Lung (tissue), 12 donors: ENCODE results near the gene GLIS1. TPM values are rescaled to one million over a fixed set of nuclear protein-coding genes. Genes with fewer than 3 reads are reported as not detected.

Experiments used
- ATAC-seq: fragments of 200-7000 bp; cut with Tn5 transposase; one replicate; pipeline ENCODE4 v1.9.1; 2020; ENCODE audit warnings: moderate number of reproducible peaks; ENCODE audit not compliant: insufficient read depth, low FRiP score
- DNase-seq, 3 donors: peaks; one replicate each; pipeline ENCODE4 v3.0.0-alpha.2; 2013 to 2017
- H3K27ac ChIP-seq, 2 donors: one replicate each; pipeline ENCODE4 v1.5.1; 2013; ENCODE audit warnings: mild to moderate bottlenecking in 2 of 2, moderate library complexity in 2 of 2, control low read depth in 1 of 2, inconsistent platforms in 1 of 2, low read depth in 1 of 2, low read length in 1 of 2
- H3K27me3 ChIP-seq, 3 donors: one replicate each; pipeline ENCODE4 v1.5.1; 2013; ENCODE audit warnings: low read length in 2 of 3; ENCODE audit not compliant: control insufficient read depth in 3 of 3, insufficient read depth in 3 of 3
- H3K36me3 ChIP-seq, 4 donors: one replicate each; pipeline ENCODE4 v1.5.1; 2013; ENCODE audit warnings: low read length in 4 of 4, mild to moderate bottlenecking in 1 of 4, moderate library complexity in 1 of 4; ENCODE audit not compliant: control insufficient read depth in 4 of 4, insufficient read depth in 4 of 4
- H3K4me1 ChIP-seq, 5 donors: one replicate each; pipeline ENCODE4 v1.5.1; 2013; ENCODE audit warnings: low read length in 5 of 5, mild to moderate bottlenecking in 2 of 5, moderate library complexity in 1 of 5; ENCODE audit not compliant: control insufficient read depth in 5 of 5, insufficient read depth in 5 of 5
- H3K4me3 ChIP-seq: one replicate; pipeline ENCODE4 v1.5.1; 2013; ENCODE audit warnings: mild to moderate bottlenecking, control low read depth, moderate library complexity
- H3K9ac ChIP-seq, 2 donors: one replicate each; pipeline ENCODE4 v1.5.1; 2013; ENCODE audit warnings: low read length in 2 of 2, control low read depth in 1 of 2; ENCODE audit not compliant: insufficient read depth in 1 of 2
- H3K9me3 ChIP-seq, 4 donors: one replicate each; pipeline ENCODE4 v1.5.1; 2013; ENCODE audit warnings: low read length in 3 of 4, mild to moderate bottlenecking in 1 of 4, moderate library complexity in 1 of 4; ENCODE audit not compliant: control insufficient read depth in 4 of 4, insufficient read depth in 3 of 4
- whole genome bisulfite sequencing, 2 donors: extraction: QIAGEN DNeasy Blood & Tissue Kit; methylation state at CpG; one replicate each; pipeline ENCODE4 v1.1.7; 2013; 5-methylcytosine and 5-hydroxymethylcytosine counted together
- polyA plus RNA-seq, 2 donors: library from polyadenylated mRNA; stranded (reverse); fragments of 200-250 nt; gene quantifications; one replicate each; pipeline ENCODE4 v1.2.1, GENCODE V29; 2013
- total RNA-seq, 2 donors: library from RNA; depleted of rRNA in 1 of 2; stranded (reverse); fragments of >200 nt in 1 of 2; gene quantifications; one replicate each; pipeline ENCODE4 v1.2.1, GENCODE V29; 2014 to 2021
- TF ChIP-seq, protein P1 (sequence below): IDR thresholded peaks from 2 replicates; pipeline ENCODE4 v1.5.1; 2012; ENCODE audit warnings: mild to moderate bottlenecking; ENCODE audit errors: control extremely low read depth, extremely low read depth
- donor health status: control.
- donor health status: control.
- donor health status: Bipolar disorder and iron deficiency.
- donor health status: healthy.
- donor health status: DM: yes; HTN: yes; CAD: no.

Gene GLIS1
- total and polyA plus RNA-seq, 4 donors, result 0.05 to 0.18 (median 0.17) TPM; not detected in 1

DNA sequence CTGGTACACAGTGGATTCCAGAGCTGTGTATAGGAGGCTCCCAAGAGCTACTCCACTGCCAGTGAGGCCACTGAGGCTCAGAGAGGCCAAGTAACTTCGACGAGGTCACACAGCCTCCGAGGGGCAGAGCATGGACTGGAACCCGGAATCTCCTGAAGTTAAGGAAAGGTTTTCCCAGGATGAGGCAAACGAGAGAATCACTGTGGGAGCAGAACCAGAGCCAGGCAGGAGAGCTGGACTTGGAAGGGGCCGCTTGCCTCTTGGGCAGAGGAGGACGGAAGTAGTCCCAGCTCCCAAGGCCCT, 52.0 kb downstream of the GLIS1 start:
- Histone ChIP-seq H3K9ac (no peak overlapping the region), H3K36me3 (no peaks in the 10 kb centered on the region), H3K27me3 (peaks cover 0 to 29% (median 16%) of the 10 kb centered on the region in 3 donors), H3K4me3 (no peak overlapping the region), H3K4me1 (peaks cover 0 to 13% (median under 1%) of the 10 kb centered on the region in 5 donors), H3K27ac (no peak overlapping the region), H3K9me3 (peaks cover 0 to 2% (median 0%) of the 10 kb centered on the region in 4 donors)
- DNase-seq (no peak), ATAC-seq (no peak)
- WGBS, 2 donors, result 89 to 92% methylated on average over 7 of the region's 7 CpGs
- TF ChIP-seq, protein P1, sequence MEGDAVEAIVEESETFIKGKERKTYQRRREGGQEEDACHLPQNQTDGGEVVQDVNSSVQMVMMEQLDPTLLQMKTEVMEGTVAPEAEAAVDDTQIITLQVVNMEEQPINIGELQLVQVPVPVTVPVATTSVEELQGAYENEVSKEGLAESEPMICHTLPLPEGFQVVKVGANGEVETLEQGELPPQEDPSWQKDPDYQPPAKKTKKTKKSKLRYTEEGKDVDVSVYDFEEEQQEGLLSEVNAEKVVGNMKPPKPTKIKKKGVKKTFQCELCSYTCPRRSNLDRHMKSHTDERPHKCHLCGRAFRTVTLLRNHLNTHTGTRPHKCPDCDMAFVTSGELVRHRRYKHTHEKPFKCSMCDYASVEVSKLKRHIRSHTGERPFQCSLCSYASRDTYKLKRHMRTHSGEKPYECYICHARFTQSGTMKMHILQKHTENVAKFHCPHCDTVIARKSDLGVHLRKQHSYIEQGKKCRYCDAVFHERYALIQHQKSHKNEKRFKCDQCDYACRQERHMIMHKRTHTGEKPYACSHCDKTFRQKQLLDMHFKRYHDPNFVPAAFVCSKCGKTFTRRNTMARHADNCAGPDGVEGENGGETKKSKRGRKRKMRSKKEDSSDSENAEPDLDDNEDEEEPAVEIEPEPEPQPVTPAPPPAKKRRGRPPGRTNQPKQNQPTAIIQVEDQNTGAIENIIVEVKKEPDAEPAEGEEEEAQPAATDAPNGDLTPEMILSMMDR, result no peak

DNA sequence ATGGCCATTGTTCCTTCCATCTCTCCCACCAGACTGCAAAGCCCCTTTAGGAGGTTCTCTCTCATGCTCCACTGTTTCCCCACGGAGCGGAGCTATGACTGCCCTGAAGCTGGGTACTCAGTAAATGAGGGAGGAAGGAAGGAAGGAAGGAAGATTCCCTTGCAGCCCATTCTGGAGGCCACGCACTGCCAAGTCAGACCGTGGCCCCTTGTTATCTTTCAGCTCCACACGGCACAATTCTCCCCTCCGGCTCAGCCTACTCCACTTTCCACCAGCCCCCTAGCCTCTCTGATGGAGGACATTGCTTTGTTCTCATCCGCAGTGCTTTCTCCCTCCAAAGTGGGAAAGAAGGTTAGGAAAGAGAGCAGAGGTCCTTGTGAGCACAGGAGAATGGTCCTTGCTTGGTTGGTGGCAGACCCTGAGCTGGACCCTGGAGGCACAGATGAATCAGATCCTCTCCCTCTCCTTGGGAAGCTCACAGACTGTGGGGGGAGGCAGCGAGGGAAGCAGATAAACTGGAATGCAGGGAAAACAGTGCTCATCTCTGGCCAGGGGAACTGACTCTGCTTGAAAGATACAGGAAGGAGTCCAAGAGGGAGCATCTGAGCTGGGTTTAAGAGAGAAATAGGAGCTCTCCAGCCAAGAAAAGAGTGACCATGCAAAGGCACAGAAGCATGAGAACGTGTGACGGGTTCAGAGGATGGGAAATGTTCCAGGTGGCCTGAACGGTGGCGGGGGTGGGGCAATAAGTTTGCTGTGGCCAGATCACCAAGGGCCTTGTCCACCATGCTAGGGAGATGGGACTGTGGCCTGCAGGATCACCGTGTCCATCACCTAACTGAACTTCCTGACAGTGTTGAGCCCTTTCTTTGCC, 52.6 kb downstream of the GLIS1 start:
- TF ChIP-seq, protein P1, result no peak
- H3K9me3 ChIP-seq, result peaks cover 0 to 2% (median 0%) of the 10 kb centered on the region in 4 donors
- H3K27ac ChIP-seq, result no peak overlapping the region
- no peak for ATAC-seq
- peaks cover 0 to 19% (median 4%) of the 10 kb centered on the region in 5 donors for H3K4me1 ChIP-seq
- H3K9ac ChIP-seq, result no peak overlapping the region
- no peaks in the 10 kb centered on the region for H3K36me3 ChIP-seq
- 44 to 51% methylated on average over 13 of the region's 13 CpGs for WGBS, 2 donors
- no peak overlapping the region for H3K4me3 ChIP-seq
- no peak for DNase-seq
- H3K27me3 ChIP-seq, result peaks cover 0 to 29% (median 16%) of the 10 kb centered on the region in 3 donors

DNA sequence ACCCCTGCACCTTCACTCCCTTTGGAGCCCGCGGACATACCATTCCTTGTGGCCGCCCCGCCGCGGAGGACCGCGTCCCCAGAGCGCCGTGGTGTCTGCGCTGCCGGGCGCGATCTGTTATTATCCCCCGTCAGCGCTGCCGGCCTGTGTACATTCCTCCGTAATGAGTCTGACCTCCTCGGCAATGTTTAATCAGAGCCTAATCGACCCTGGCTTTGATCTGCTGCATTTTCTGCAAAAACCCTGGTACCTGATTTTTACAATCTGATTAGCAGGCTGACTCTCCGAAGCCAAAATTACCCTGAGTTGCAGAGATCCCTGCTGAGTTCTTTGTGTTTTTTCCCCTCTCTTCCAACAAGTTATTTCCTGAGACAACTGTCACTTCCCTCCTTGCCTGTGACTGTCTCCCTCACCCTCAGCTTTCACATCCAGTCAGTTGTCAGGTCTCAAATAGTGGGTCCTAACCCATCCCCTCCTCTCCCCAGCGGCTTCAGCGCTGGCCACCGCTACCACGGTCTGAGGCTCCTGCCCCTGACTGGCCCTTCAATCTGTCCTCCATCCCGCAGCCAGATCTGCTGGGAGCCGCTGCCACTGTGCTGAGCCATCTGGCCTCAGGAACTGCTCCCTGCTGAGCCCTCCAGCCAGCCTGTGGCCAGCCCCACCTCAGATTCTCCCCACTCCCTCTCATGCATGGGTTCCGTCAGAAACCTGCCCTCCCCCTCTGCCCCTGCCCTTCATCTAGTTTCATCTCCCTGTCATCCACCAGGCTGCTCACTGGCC, 53.5 kb downstream of the GLIS1 start:
- no peak overlapping the region for H3K27ac ChIP-seq
- TF ChIP-seq, protein P1, result no peak
- ATAC-seq (no peak), DNase-seq (no peak)
- H3K36me3 ChIP-seq, result no peaks in the 10 kb centered on the region
- H3K9me3 ChIP-seq, result peaks cover 0 to 2% (median 0%) of the 10 kb centered on the region in 4 donors
- H3K4me3 ChIP-seq, result no peak overlapping the region
- H3K9ac ChIP-seq, result no peak overlapping the region
- peaks cover 0 to 29% (median 16%) of the 10 kb centered on the region in 3 donors for H3K27me3 ChIP-seq
- 24 to 36% methylated on average over 28 of the region's 28 CpGs for WGBS, 2 donors
- H3K4me1 ChIP-seq, result peaks cover 0 to 22% (median 4%) of the 10 kb centered on the region in 5 donors
